Kidney (tissue), 14 donors: ENCODE results near the gene ZC3H12C. TPM values are rescaled to one million over a fixed set of nuclear protein-coding genes. Genes with fewer than 3 reads are reported as not detected.
A peak's percentile ranks its signal among the peaks of the same experiment; 100 is the strongest.

Experiments used
- DNase-seq, 5 donors: peaks; one replicate each; pipeline ENCODE4 v3.0.0-alpha.2; 2013 to 2020
- FAIRE-seq: peaks from 2 replicates; lab custom pipeline; 2012; peaks lifted over from hg19 to GRCh38; lab: Jason Lieb, UNC
- H3K27ac ChIP-seq, 2 donors: one replicate each; pipeline ENCODE4 v1.7.0; 2013; ENCODE audit warnings: low read depth in 2 of 2, low read length in 2 of 2, inconsistent platforms in 1 of 2
- H3K27me3 ChIP-seq: one replicate; pipeline ENCODE4 v1.7.1; 2013; ENCODE audit warnings: low read length, inconsistent platforms; ENCODE audit not compliant: control insufficient read depth, insufficient read depth
- H3K36me3 ChIP-seq, 3 donors: one replicate each; pipeline versions ENCODE4 v1.7.0 to v1.7.1; 2013; ENCODE audit warnings: low read length in 3 of 3, control low read depth in 1 of 3, inconsistent platforms in 1 of 3; ENCODE audit not compliant: insufficient read depth in 3 of 3, control insufficient read depth in 2 of 3
- H3K4me1 ChIP-seq, 3 donors: one replicate each; pipeline versions ENCODE4 v1.7.0 to v1.7.1; 2013; ENCODE audit warnings: low read length in 3 of 3, inconsistent platforms in 1 of 3, low read depth in 1 of 3; ENCODE audit not compliant: control insufficient read depth in 2 of 3, insufficient read depth in 2 of 3
- H3K4me3 ChIP-seq, 3 donors: one replicate each; pipeline versions ENCODE4 v1.7.0 to v1.8.1; 2013; ENCODE audit warnings: low read length in 3 of 3, control low read depth in 1 of 3, inconsistent platforms in 1 of 3
- H3K9ac ChIP-seq, 3 donors: one replicate each; pipeline versions ENCODE4 v1.7.0 to v1.7.1; 2013; ENCODE audit warnings: low read length in 3 of 3, control low read depth in 1 of 3, inconsistent platforms in 1 of 3
- H3K9me3 ChIP-seq, 3 donors: one replicate each; pipeline versions ENCODE4 v1.7.0 to v1.7.1; 2013; ENCODE audit warnings: low read length in 3 of 3, control low read depth in 1 of 3, inconsistent platforms in 1 of 3; ENCODE audit not compliant: control insufficient read depth in 2 of 3, insufficient read depth in 1 of 3
- CTCF ChIP-seq: IDR thresholded peaks from 3 replicates; pipeline ENCODE4 v1.5.1; 2012; ENCODE audit warnings: mild to moderate bottlenecking, moderate library complexity, borderline replicate concordance; ENCODE audit not compliant: insufficient read depth; ENCODE audit errors: extremely low read depth
- intact Hi-C: fragments of 100-400 bp; cut with DNase I; formaldehyde crosslinking; loops from one replicate; pipeline ENCODE4 v1.11.1; 2022
- polyA plus RNA-seq: library from polyadenylated mRNA; stranded (reverse); fragments of 350-450 nt; fragmentation: Illumina TruSeq; extraction: RNeasy Lipid Tissue Mini Kit (QIAGEN cat#74804); gene quantifications from one replicate; pipeline ENCODE4 v1.2.3, GENCODE V29; 2014; ENCODE audit warnings: low read depth, low replicate concordance; ENCODE audit not compliant: insufficient read depth
- total RNA-seq: library from RNA; stranded (reverse); fragmentation: NEBNext Ultra II Directional; extraction: Animal tissue kit (Norgen Biotek cat#: 25700); gene quantifications from one replicate; pipeline ENCODE4 v1.2.1, GENCODE V29; 2021
- donor health status: control.
- donor health status: control.
- donor health status: control.
- donor health status: control.
- donor health status: control.
- donor health status: DM: yes; HTN: yes; CAD: no.
- donor health status: Normal renal cell carcinoma (clear cell type).

Gene ZC3H12C
- total and polyA plus RNA-seq, 2 donors from 2014 or later, result 2.3 to 14.3 TPM

DNA sequence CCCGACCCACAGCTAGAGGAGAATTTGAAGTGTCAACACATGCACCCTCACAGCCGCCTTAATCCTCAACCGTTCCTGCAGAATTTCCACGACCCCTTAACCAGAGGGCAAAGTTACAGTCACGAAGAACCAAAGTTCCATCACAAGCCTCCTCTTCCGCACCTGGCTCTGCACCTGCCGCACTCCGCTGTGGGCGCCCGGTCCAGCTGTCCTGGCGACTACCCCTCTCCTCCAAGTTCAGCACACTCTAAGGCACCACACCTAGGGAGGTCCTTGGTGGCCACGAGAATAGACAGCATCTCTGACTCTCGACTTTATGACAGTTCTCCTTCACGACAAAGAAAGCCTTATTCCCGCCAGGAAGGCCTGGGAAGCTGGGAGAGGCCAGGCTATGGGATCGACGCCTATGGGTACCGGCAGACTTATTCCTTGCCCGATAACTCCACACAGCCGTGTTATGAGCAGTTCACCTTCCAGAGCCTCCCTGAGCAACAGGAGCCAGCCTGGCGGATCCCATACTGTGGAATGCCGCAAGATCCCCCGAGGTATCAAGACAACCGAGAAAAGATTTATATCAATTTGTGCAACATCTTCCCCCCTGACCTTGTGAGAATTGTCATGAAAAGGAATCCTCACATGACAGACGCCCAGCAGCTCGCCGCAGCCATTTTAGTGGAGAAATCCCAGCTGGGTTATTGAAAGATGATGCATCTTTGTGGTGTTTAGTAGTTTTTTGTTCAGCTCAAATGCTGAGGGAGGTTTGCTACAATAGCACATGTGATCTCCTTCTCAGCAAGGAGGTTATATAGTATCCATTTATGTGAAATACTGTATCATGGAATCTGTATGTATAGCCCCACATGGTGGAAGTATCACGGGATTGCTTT is 72.1 kb downstream of the ZC3H12C start:
- Histone ChIP-seq H3K27me3 (no peaks in the 10 kb centered on the region), H3K4me3 (no peak overlapping the region), H3K9me3 (no peaks in the 10 kb centered on the region), H3K4me1 (peaks cover 0 to 9% (median 0%) of the 10 kb centered on the region in 3 donors), H3K36me3 (peaks cover 2 to 11% (median 3%) of the 10 kb centered on the region in 3 donors), H3K27ac (no peak overlapping the region), H3K9ac (no peak overlapping the region)
- FAIRE-seq (no peak), DNase-seq (no peak)
- no peak for TF ChIP-seq CTCF
- intact Hi-C loops, result no loop called here

GRCh38 chr11:110168033-110168803 is 75.0 kb downstream of the ZC3H12C start:
- DNase-seq, result no peak

DNA sequence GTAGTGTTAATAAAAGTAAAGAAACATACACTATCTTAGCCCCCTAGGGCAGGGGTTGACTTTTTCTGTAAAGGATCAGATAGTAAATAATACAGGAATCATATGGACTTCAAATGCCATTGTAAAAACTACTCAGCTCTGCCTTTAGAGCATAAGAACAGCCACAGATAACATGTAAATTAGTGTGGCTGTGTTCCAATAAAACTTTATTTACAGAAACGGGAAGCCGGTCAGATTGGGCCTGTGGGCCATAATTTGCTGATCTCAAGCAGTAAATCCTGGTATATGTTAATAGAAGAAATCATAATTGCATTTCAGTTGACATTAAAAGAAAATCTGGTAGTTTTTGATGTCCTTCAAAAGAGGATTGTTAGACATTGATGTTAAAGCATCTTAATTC is 76.5 kb downstream of the ZC3H12C start:
- Histone ChIP-seq H3K36me3 (peaks cover 0 to 6% (median 2%) of the 10 kb centered on the region in 3 donors), H3K4me3 (no peak overlapping the region), H3K27ac (no peak overlapping the region), H3K9ac (no peak overlapping the region), H3K9me3 (no peaks in the 10 kb centered on the region), H3K4me1 (peaks cover 0 to 17% (median 0%) of the 10 kb centered on the region in 3 donors), H3K27me3 (no peaks in the 10 kb centered on the region)
- DNase-seq, result no peak
- intact Hi-C loops, result no loop called here
- FAIRE-seq, result no peak
- no peak for TF ChIP-seq CTCF

More at GRCh38 chr11:110168033-110168803, 75.0 kb downstream of the ZC3H12C start:
- intact Hi-C loops, result no loop called here
- no peak overlapping the region for H3K27ac ChIP-seq
- FAIRE-seq, result peak; percentile 23
- peaks cover 0 to 9% (median 0%) of the 10 kb centered on the region in 3 donors for H3K4me1 ChIP-seq
- H3K9me3 ChIP-seq, result no peaks in the 10 kb centered on the region
- no peak overlapping the region for H3K9ac ChIP-seq
- no peaks in the 10 kb centered on the region for H3K27me3 ChIP-seq
- no peak overlapping the region for H3K4me3 ChIP-seq
- H3K36me3 ChIP-seq, result peaks cover 0 to 6% (median 3%) of the 10 kb centered on the region in 3 donors
- no peak for TF ChIP-seq CTCF
